ENCODE measurements around the gene NR1H2. TPM values are rescaled to one million over a fixed set of nuclear protein-coding genes. Genes with fewer than 3 reads are reported as not detected.
A peak's percentile ranks its signal among the peaks of the same experiment; 100 is the strongest.

Gene NR1H2
- total RNA-seq, 1 donor from 2014 or later: 28.3 TPM

- no peak for DNase-seq
- peaks cover 6% of the 10 kb centered on the region for H3K27me3 Mint-ChIP-seq (ENCODE audit: unreplicated experiment)
- H3K4me3 Mint-ChIP-seq (ENCODE audit: unreplicated experiment): no peak overlapping the region
- H3K9me3 Mint-ChIP-seq (ENCODE audit: unreplicated experiment): peaks cover 9% of the 10 kb centered on the region
- H3K36me3 Mint-ChIP-seq (ENCODE audit: unreplicated experiment): no peaks in the 10 kb centered on the region
- no peak for TF ChIP-seq CTCF (IDR thresholded peaks at IDR 0.05; ENCODE audit: partially characterized antibody, unreplicated experiment)
- H3K4me1 Mint-ChIP-seq (ENCODE audit: low read depth, unreplicated experiment): peaks cover 3% of the 10 kb centered on the region
- no peak overlapping the region for H3K27ac Mint-ChIP-seq (ENCODE audit: unreplicated experiment)
These were observed 33.1 kb downstream of the NR1H2 start for GRCh38 chr19:50409347-50409746.

- Mint-ChIP-seq H3K36me3 (ENCODE audit: unreplicated experiment) (no peaks in the 10 kb centered on the region), H3K27me3 (ENCODE audit: unreplicated experiment) (peaks cover 6% of the 10 kb centered on the region), H3K4me1 (ENCODE audit: low read depth, unreplicated experiment) (peaks cover 5% of the 10 kb centered on the region), H3K27ac (ENCODE audit: unreplicated experiment) (no peak overlapping the region), H3K4me3 (ENCODE audit: unreplicated experiment) (no peak overlapping the region), H3K9me3 (ENCODE audit: unreplicated experiment) (peaks cover 9% of the 10 kb centered on the region)
- DNase-seq: no peak
- no peak for TF ChIP-seq CTCF (IDR thresholded peaks at IDR 0.05; ENCODE audit: partially characterized antibody, unreplicated experiment)
These were observed 33.9 kb downstream of the NR1H2 start for GRCh38 chr19:50410109-50410508.

GRCh38 chr19:50412419-50412818 lies 36.2 kb downstream of the NR1H2 start:
- Mint-ChIP-seq H3K9me3 (ENCODE audit: unreplicated experiment) (peaks cover 9% of the 10 kb centered on the region), H3K36me3 (ENCODE audit: unreplicated experiment) (no peaks in the 10 kb centered on the region), H3K27ac (ENCODE audit: unreplicated experiment) (no peak overlapping the region), H3K27me3 (ENCODE audit: unreplicated experiment) (peaks cover 8% of the 10 kb centered on the region), H3K4me1 (ENCODE audit: low read depth, unreplicated experiment) (peaks cover 5% of the 10 kb centered on the region), H3K4me3 (ENCODE audit: unreplicated experiment) (no peak overlapping the region)
- no peak for TF ChIP-seq CTCF (IDR thresholded peaks at IDR 0.05; ENCODE audit: partially characterized antibody, unreplicated experiment)
- no peak for DNase-seq

GRCh38 chr19:50413096-50413495 lies 36.8 kb downstream of the NR1H2 start:
- DNase-seq: no peak
- Mint-ChIP-seq H3K27ac (ENCODE audit: unreplicated experiment) (no peak overlapping the region), H3K36me3 (ENCODE audit: unreplicated experiment) (no peaks in the 10 kb centered on the region), H3K4me3 (ENCODE audit: unreplicated experiment) (peak overlapping the region; percentile 25), H3K4me1 (ENCODE audit: low read depth, unreplicated experiment) (peaks cover 5% of the 10 kb centered on the region), H3K27me3 (ENCODE audit: unreplicated experiment) (peaks cover 8% of the 10 kb centered on the region), H3K9me3 (ENCODE audit: unreplicated experiment) (peaks cover 9% of the 10 kb centered on the region)
- TF ChIP-seq CTCF (IDR thresholded peaks at IDR 0.05; ENCODE audit: partially characterized antibody, unreplicated experiment): no peak

- H3K36me3 Mint-ChIP-seq (ENCODE audit: unreplicated experiment): no peaks in the 10 kb centered on the region
- DNase-seq: no peak
- H3K27ac Mint-ChIP-seq (ENCODE audit: unreplicated experiment): no peak overlapping the region
- peaks cover 5% of the 10 kb centered on the region for H3K4me1 Mint-ChIP-seq (ENCODE audit: low read depth, unreplicated experiment)
- peaks cover 9% of the 10 kb centered on the region for H3K9me3 Mint-ChIP-seq (ENCODE audit: unreplicated experiment)
- H3K27me3 Mint-ChIP-seq (ENCODE audit: unreplicated experiment): peaks cover 8% of the 10 kb centered on the region
- no peak overlapping the region for H3K4me3 Mint-ChIP-seq (ENCODE audit: unreplicated experiment)
- no peak for TF ChIP-seq CTCF (IDR thresholded peaks at IDR 0.05; ENCODE audit: partially characterized antibody, unreplicated experiment)
These were observed 37.3 kb downstream of the NR1H2 start for GRCh38 chr19:50413531-50413930.
